ENCODE data around the gene SH3GLB1. TPM values are rescaled to one million over a fixed set of nuclear protein-coding genes. Genes with fewer than 3 reads are reported as not detected.

SH3GLB1 gene
- polyA plus RNA-seq, 2 of the 4 experiments (the other 2 are of a cell fraction) = 22.2 to 33.9 TPM

DNA sequence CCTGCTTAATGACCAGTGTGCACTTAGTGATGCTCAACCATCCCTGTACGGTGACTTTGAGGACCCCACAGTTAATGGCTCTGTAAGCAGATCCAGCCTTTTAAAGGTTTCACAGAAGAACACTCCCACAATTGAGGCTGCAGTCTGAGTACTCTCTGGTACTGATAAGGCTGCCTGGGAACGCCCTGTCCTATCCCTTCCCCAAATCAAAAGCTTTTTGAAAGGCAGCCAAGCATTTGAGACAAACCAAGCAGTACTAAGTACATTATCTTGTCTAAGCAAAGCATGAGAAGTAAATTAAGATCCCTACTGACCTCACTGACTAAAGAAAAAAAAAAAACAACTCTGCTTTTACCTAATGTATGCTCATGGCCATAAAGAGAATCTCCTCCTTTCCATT is 60.7 kb downstream of the SH3GLB1 start:
- no peak for FAIRE-seq
- H3K27ac ChIP-seq = no peak overlapping the region
- H3K9me3 ChIP-seq = no peaks in the 10 kb centered on the region
- no peak for DNase-seq (ENCODE audit: low read depth in 1 of 2, low spot score in 1 of 2)
- no peaks in the 10 kb centered on the region for H3K4me1 ChIP-seq
- 10% methylated on average over 2 of the region's 2 CpGs for WGBS (ENCODE audit: missing lambda C conversion rate)
- ATAC-seq = no peak
- H3K4me3 ChIP-seq = no peak overlapping the region
- ChIA-PET POLR2A (no interaction called here), CTCF (no interaction called here)
- no peak overlapping the region for H3K4me2 ChIP-seq
- TF ChIP-seq RARB (CRISPR knock-in tag; IDR thresholded peaks at IDR 0.05) (no peak), CHD4 (IDR thresholded peaks at IDR 0.05; ENCODE audit: borderline replicate concordance) (no peak), CBX8 (IDR thresholded peaks at IDR 0.05) (no peak), HOXB13 (CRISPR knock-in tag; IDR thresholded peaks at IDR 0.05; ENCODE audit: low read depth) (no peak), KDM1A (IDR thresholded peaks at IDR 0.05; ENCODE audit: low read depth) (no peak), MAZ (IDR thresholded peaks at IDR 0.05; ENCODE audit: borderline replicate concordance, low read depth, low read length) (no peak), NPAS2 (CRISPR knock-in tag; IDR thresholded peaks at IDR 0.05; ENCODE audit: borderline replicate concordance) (no peak)

- FAIRE-seq (no peak), DNase-seq (ENCODE audit: low read depth in 1 of 2, low spot score in 1 of 2) (no peak), ATAC-seq (no peak)
- 57% methylated on average over 2 of the region's 2 CpGs for WGBS (ENCODE audit: missing lambda C conversion rate)
- Histone ChIP-seq H3K9me3 (no peaks in the 10 kb centered on the region), H3K27ac (no peak overlapping the region; a peak in 1 of 6 replicates), H3K4me1 (no peaks in the 10 kb centered on the region), H3K4me2 (no peak overlapping the region), H3K4me3 (no peak overlapping the region)
- ChIA-PET POLR2A (no interaction called here), CTCF (no interaction called here)
- TF ChIP-seq, protein P1, sequence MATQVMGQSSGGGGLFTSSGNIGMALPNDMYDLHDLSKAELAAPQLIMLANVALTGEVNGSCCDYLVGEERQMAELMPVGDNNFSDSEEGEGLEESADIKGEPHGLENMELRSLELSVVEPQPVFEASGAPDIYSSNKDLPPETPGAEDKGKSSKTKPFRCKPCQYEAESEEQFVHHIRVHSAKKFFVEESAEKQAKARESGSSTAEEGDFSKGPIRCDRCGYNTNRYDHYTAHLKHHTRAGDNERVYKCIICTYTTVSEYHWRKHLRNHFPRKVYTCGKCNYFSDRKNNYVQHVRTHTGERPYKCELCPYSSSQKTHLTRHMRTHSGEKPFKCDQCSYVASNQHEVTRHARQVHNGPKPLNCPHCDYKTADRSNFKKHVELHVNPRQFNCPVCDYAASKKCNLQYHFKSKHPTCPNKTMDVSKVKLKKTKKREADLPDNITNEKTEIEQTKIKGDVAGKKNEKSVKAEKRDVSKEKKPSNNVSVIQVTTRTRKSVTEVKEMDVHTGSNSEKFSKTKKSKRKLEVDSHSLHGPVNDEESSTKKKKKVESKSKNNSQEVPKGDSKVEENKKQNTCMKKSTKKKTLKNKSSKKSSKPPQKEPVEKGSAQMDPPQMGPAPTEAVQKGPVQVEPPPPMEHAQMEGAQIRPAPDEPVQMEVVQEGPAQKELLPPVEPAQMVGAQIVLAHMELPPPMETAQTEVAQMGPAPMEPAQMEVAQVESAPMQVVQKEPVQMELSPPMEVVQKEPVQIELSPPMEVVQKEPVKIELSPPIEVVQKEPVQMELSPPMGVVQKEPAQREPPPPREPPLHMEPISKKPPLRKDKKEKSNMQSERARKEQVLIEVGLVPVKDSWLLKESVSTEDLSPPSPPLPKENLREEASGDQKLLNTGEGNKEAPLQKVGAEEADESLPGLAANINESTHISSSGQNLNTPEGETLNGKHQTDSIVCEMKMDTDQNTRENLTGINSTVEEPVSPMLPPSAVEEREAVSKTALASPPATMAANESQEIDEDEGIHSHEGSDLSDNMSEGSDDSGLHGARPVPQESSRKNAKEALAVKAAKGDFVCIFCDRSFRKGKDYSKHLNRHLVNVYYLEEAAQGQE (IDR thresholded peaks at IDR 0.05) = no peak
- TF ChIP-seq EHF (CRISPR knock-in tag; IDR thresholded peaks at IDR 0.05) = no peak
- TF ChIP-seq CTCF (IDR thresholded peaks at IDR 0.05) = no peak
- no peak for TF ChIP-seq CEBPB (IDR thresholded peaks at IDR 0.05)
- TF ChIP-seq GATA3 (IDR thresholded peaks at IDR 0.05; ENCODE audit: borderline replicate concordance) = no peak
- no peak for TF ChIP-seq SMC3 (IDR thresholded peaks at IDR 0.05)
- TF ChIP-seq HOXA7 (CRISPR knock-in tag; IDR thresholded peaks at IDR 0.05) = no peak
- TF ChIP-seq ZFP36 (IDR thresholded peaks at IDR 0.05; ENCODE audit: borderline replicate concordance, partially characterized antibody) = no peak
Measured at GRCh38 chr1:86765674-86766073, 61.3 kb downstream of the SH3GLB1 start.

DNA sequence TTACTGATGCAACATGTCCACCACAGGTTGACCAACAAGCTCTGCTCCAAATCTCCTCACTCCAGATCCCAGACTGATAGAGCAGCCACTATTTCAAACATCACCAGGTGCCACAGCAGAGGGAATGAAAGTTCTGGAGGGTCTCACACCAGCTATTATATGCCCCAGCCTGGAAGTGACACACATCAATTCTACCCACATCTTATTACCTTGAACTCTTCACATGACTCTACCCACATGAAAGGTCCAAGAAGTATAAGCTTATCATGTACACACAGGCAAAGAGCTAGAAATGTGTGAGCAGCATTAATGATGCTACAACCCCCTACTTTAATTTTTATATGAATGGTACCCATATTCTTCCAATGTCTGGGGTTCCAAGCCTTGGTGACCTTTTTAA is 64.2 kb downstream of the SH3GLB1 start:
- FAIRE-seq (no peak), DNase-seq (ENCODE audit: low read depth in 1 of 2, low spot score in 1 of 2) (no peak), ATAC-seq (no peak)
- no peaks in the 10 kb centered on the region for H3K9me3 ChIP-seq
- H3K4me3 ChIP-seq = no peak overlapping the region
- no peak overlapping the region for H3K27ac ChIP-seq
- peaks cover 11% of the 10 kb centered on the region for H3K4me1 ChIP-seq
- CTCF ChIA-PET = interaction anchor here (0.9 to 1.3 kb wide), 2 partner anchors 11 to 13 kb away, joined by 3 read pairs; no protein-coding TSS in a partner anchor
- POLR2A ChIA-PET = no interaction called here
- TF ChIP-seq RCOR1 (IDR thresholded peaks at IDR 0.05; ENCODE audit: low read depth, low read length) (no peak), CBX8 (IDR thresholded peaks at IDR 0.05) (no peak), ZSCAN20 (CRISPR knock-in tag; IDR thresholded peaks at IDR 0.05) (no peak), ZFP36 (IDR thresholded peaks at IDR 0.05; ENCODE audit: borderline replicate concordance, partially characterized antibody) (no peak), HOXB5 (CRISPR knock-in tag; IDR thresholded peaks at IDR 0.05) (no peak), HOXB13 (CRISPR knock-in tag; IDR thresholded peaks at IDR 0.05; ENCODE audit: low read depth) (no peak), NFE2L2 (conservative IDR thresholded peaks at IDR 0.05; ENCODE audit: low read length) (no peak), CEBPB (IDR thresholded peaks at IDR 0.05) (no peak), HMGXB4 (CRISPR knock-in tag; IDR thresholded peaks at IDR 0.05; ENCODE audit: borderline replicate concordance) (no peak), TFCP2L1 (CRISPR knock-in tag; IDR thresholded peaks at IDR 0.05) (no peak), KDM1A (IDR thresholded peaks at IDR 0.05; ENCODE audit: low read depth) (no peak)
- H3K4me2 ChIP-seq = no peak overlapping the region

Measured in A549 (cell line).